C4-2B (cell line): ENCODE results near the gene PCSK6.

Source experiments
- ZFX ChIP-seq: fragments of 450-650 bp; IDR thresholded peaks from 2 replicates; pipeline ENCODE4 v1.6.1; 2017
- TF ChIP-seq, protein P1 (sequence below): fragments of 450-650 bp; conservative IDR thresholded peaks from 2 replicates; pipeline ENCODE4 v1.5.1; 2017; ENCODE audit warnings: mild to moderate bottlenecking

DNA sequence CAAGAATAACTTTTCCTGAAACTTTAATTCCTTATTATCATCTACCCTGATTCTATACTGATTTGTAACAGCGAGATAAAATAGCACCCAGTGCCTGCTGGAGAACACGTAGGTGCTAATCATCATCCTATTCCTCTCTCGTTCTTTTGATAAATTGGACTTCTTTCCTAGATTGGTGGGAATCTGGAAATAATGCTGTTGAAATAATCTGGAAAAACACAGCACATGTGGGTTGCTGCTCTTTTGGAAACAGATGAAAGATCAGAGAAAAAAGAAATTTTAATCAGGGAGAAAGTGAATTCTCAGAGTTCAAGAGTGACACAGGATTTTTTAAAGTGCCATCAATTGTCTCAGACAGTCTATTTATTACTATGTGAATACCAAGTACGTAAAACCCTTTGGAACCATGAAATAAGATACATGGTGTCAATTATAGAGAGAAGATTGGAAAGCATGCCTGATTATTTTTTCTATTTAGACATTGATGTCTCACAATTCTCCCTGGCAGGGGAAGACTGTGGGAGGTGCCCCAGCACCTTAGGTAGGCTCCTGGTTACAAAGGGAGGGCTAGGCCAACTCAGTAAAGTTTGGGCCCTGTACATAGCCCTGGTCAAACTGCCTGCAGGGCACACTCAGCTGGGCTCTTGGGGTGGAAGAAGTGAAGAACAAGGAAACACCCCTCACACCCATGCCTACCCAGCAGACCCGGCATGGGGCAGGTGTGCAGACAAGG is 134.4 kb downstream of the PCSK6 start:
- TF ChIP-seq, protein P1, sequence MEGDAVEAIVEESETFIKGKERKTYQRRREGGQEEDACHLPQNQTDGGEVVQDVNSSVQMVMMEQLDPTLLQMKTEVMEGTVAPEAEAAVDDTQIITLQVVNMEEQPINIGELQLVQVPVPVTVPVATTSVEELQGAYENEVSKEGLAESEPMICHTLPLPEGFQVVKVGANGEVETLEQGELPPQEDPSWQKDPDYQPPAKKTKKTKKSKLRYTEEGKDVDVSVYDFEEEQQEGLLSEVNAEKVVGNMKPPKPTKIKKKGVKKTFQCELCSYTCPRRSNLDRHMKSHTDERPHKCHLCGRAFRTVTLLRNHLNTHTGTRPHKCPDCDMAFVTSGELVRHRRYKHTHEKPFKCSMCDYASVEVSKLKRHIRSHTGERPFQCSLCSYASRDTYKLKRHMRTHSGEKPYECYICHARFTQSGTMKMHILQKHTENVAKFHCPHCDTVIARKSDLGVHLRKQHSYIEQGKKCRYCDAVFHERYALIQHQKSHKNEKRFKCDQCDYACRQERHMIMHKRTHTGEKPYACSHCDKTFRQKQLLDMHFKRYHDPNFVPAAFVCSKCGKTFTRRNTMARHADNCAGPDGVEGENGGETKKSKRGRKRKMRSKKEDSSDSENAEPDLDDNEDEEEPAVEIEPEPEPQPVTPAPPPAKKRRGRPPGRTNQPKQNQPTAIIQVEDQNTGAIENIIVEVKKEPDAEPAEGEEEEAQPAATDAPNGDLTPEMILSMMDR: no peak
- TF ChIP-seq ZFX: no peak
